Mucosa of rectum (tissue), 2 donors: Measurements from ENCODE around the gene STMN3.
"Not testable (repeated sequence)": the region's sequence is repeated elsewhere in the genome, so short reads cannot be mapped to it uniquely, and the experiment has no call there.

ENCODE experiments used
- H3K27ac ChIP-seq, 2 donors: one replicate each; pipeline ENCODE4 v1.7.0; 2013; ENCODE audit warnings: inconsistent platforms in 2 of 2, low read depth in 2 of 2, low read length in 2 of 2
- H3K27me3 ChIP-seq, 2 donors: one replicate each; pipeline ENCODE4 v1.7.0; 2013; ENCODE audit warnings: low read length in 2 of 2; ENCODE audit not compliant: control insufficient read depth in 2 of 2, insufficient read depth in 2 of 2
- H3K36me3 ChIP-seq, 2 donors: one replicate each; pipeline ENCODE4 v1.7.0; 2013; ENCODE audit warnings: low read length in 2 of 2; ENCODE audit not compliant: control insufficient read depth in 2 of 2, insufficient read depth in 2 of 2
- H3K4me1 ChIP-seq, 2 donors: one replicate each; pipeline ENCODE4 v1.7.0; 2013; ENCODE audit warnings: low read length in 2 of 2, mild to moderate bottlenecking in 1 of 2; ENCODE audit not compliant: control insufficient read depth in 2 of 2, insufficient read depth in 2 of 2
- H3K4me3 ChIP-seq, 2 donors: one replicate each; pipeline ENCODE4 v1.7.0; 2013; ENCODE audit warnings: low read length in 2 of 2
- H3K9ac ChIP-seq, 2 donors: one replicate each; pipeline ENCODE4 v1.7.0; 2013; ENCODE audit warnings: low read length in 2 of 2, low read depth in 1 of 2, mild to moderate bottlenecking in 1 of 2
- H3K9me3 ChIP-seq, 2 donors: one replicate each; pipeline ENCODE4 v1.7.0; 2013; ENCODE audit warnings: low read length in 2 of 2; ENCODE audit not compliant: control insufficient read depth in 2 of 2
- donor health status: healthy.
- donor health status: Normal muscosa, but diverticular disease.

STMN3 gene

GRCh38 chr20:63657260-63657936 lies 4.2 kb upstream of the STMN3 start:
- peaks cover 23 to 25% of the 10 kb centered on the region in 2 donors for H3K4me1 ChIP-seq

GRCh38 chr20:63656451-63656850 lies 3.2 kb upstream of the STMN3 start:
- Histone ChIP-seq H3K9me3 (no peaks in the 10 kb centered on the region), H3K27ac (no peak overlapping the region), H3K4me3 (no peak overlapping the region), H3K9ac (no peak overlapping the region), H3K36me3 (peaks cover 0 to 4% of the 10 kb centered on the region in 2 donors), H3K4me1 (peaks cover 24 to 25% of the 10 kb centered on the region in 2 donors), H3K27me3 (peaks cover 9 to 10% of the 10 kb centered on the region in 2 donors)

More at GRCh38 chr20:63657260-63657936, 4.2 kb upstream of the STMN3 start:
- peaks cover 3 to 7% of the 10 kb centered on the region in 2 donors for H3K27me3 ChIP-seq
- no peaks in the 10 kb centered on the region for H3K9me3 ChIP-seq
- H3K36me3 ChIP-seq, result peaks cover 5 to 13% of the 10 kb centered on the region in 2 donors
- H3K4me3 ChIP-seq, result peak overlapping the region; percentile 93 to 94
- H3K9ac ChIP-seq, result peak overlapping the region in 1 of 2 donors; percentile 67
- peak overlapping the region; percentile 79 to 84 for H3K27ac ChIP-seq

GRCh38 chr20:63655249-63655648 lies 2.0 kb upstream of the STMN3 start:
- H3K27me3 ChIP-seq, result peaks cover 11 to 15% of the 10 kb centered on the region in 2 donors
- no peaks in the 10 kb centered on the region for H3K9me3 ChIP-seq
- no peak overlapping the region for H3K4me3 ChIP-seq
- H3K9ac ChIP-seq, result no peak overlapping the region
- peaks cover 24 to 25% of the 10 kb centered on the region in 2 donors for H3K4me1 ChIP-seq
- H3K27ac ChIP-seq, result no peak overlapping the region
- H3K36me3 ChIP-seq, result no peaks in the 10 kb centered on the region

- Histone ChIP-seq H3K9me3 (no peaks in the 10 kb centered on the region), H3K27me3 (peaks cover 11 to 15% of the 10 kb centered on the region in 2 donors), H3K4me3 (peak overlapping the region in 1 of 2 donors; percentile 50), H3K4me1 (peaks cover 20 to 21% of the 10 kb centered on the region in 2 donors), H3K27ac (peak overlapping the region in 1 of 2 donors; percentile 38), H3K36me3 (no peaks in the 10 kb centered on the region), H3K9ac (no peak overlapping the region)
These were observed 897 bp upstream of the STMN3 start for GRCh38 chr20:63653974-63654668.

- Histone ChIP-seq H3K4me1 (peaks cover 7 to 10% of the 10 kb centered on the region in 2 donors), H3K4me3 (peak overlapping the region; percentile 13 to 37), H3K9me3 (no peaks in the 10 kb centered on the region), H3K36me3 (no peaks in the 10 kb centered on the region), H3K9ac (peak overlapping the region in 1 of 2 donors; percentile 7), H3K27ac (no peak overlapping the region), H3K27me3 (peaks cover 11 to 15% of the 10 kb centered on the region in 2 donors)
These were observed 838 bp downstream of the STMN3 start for GRCh38 chr20:63652192-63652980.

DNA sequence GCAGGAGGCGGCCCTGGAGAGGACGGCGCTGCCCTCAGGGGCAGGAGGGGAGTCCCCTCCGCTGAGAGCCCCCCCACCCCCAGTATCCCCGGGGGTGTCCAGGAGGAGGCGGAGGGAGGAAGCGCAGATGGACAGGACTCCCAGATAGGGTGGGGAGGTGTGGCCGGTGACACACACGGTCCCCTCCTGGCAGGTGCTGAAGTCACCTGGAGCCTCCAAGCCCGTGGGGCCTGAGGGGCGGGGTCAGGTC lies 1.4 kb downstream of the STMN3 start:
- no peak overlapping the region for H3K27ac ChIP-seq
- peaks cover 7 to 10% of the 10 kb centered on the region in 2 donors for H3K4me1 ChIP-seq
- H3K4me3 ChIP-seq, result no peak overlapping the region
- no peaks in the 10 kb centered on the region for H3K36me3 ChIP-seq
- no peak overlapping the region for H3K9ac ChIP-seq
- peaks cover 11 to 15% of the 10 kb centered on the region in 2 donors for H3K27me3 ChIP-seq
- no peaks in the 10 kb centered on the region for H3K9me3 ChIP-seq

DNA sequence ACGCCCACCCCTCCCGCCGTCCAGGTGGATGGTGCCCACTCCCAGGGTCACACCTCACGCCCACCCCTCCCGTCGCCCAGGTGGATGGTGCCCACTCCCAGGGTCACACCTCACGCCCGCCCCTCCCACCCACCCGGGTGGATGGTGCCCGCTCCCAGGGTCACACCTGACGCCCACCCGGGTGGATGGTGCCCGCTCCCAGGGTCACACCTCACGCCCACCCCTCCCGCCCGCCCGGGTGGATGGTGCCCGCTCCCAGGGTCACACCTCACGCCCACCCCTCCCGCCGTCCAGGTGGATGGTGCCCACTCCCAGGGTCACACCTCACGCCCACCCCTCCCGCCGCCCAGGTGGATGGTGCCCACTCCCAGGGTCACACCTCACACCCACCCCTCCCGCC lies 2.7 kb downstream of the STMN3 start:
- H3K36me3 ChIP-seq, H3K27ac ChIP-seq, H3K9ac ChIP-seq, H3K4me3 ChIP-seq, H3K9me3 ChIP-seq: not testable (repeated sequence)
- Histone ChIP-seq H3K4me1 (peaks cover 7 to 10% of the 10 kb centered on the region in 2 donors), H3K27me3 (peaks cover 13 to 15% of the 10 kb centered on the region in 2 donors)

DNA sequence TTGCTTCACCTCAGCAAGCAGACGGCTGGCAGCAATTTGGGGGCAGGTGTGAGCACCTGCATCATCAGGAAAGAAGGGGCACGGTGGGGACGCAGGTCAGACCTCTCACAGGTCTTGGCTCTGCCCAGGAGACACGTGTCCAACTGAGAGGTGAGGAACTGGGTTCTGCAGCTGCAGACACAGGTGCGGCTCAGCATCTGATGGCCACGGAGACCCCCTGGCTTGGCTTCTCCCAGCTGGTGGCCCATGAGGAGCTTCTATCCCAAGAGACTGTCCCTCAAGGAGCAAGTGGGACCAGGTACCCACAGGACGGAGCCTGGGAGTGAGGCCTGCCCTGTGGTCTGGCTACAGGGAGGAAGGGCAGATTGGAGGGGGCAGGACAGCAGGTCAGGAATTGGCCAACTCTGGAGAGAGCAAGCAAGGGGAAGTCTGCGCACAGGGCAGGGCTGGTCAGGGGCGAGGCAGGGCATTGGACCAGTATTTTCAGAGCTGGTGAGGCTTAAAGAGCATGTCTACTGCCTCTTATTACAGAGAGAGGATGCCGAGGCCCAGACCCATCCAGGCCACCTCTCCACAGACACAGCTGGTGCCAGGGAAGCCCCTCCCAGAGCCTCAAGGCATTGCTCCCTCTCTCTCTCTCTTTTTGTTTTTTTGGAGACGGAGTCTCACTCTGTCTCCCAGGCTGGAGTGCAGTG lies 4.2 kb downstream of the STMN3 start:
- Histone ChIP-seq H3K9ac (no peak overlapping the region), H3K4me1 (peaks cover 7% of the 10 kb centered on the region in 2 donors), H3K9me3 (no peaks in the 10 kb centered on the region), H3K36me3 (no peaks in the 10 kb centered on the region), H3K27me3 (peaks cover 6 to 12% of the 10 kb centered on the region in 2 donors), H3K27ac (no peak overlapping the region), H3K4me3 (no peak overlapping the region)

- Histone ChIP-seq H3K4me1 (peaks cover 3 to 4% of the 10 kb centered on the region in 2 donors), H3K4me3 (no peak overlapping the region), H3K9me3 (no peaks in the 10 kb centered on the region), H3K36me3 (no peaks in the 10 kb centered on the region), H3K9ac (no peak overlapping the region), H3K27me3 (peaks cover 6 to 14% of the 10 kb centered on the region in 2 donors), H3K27ac (no peak overlapping the region)
These were observed 5.0 kb downstream of the STMN3 start for GRCh38 chr20:63648190-63648589.
